Endothelial cell (in vitro differentiated cells): ENCODE data around the gene ANXA11. TPM values are rescaled to one million over a fixed set of nuclear protein-coding genes. Genes with fewer than 3 reads are reported as not detected.

ENCODE experiments used
- DNase-seq: peaks from one replicate; pipeline ENCODE4 v3.0.0; 2021; ENCODE audit warnings: low spot score
- H3K27ac Mint-ChIP-seq: one replicate; pipeline ENCODE4 v1.8.0; 2021; ENCODE audit warnings: mixed read lengths, inconsistent platforms; ENCODE audit not compliant: unreplicated experiment
- H3K27me3 Mint-ChIP-seq: one replicate; pipeline ENCODE4 v1.8.0; 2021; ENCODE audit warnings: mild to moderate bottlenecking, moderate library complexity, mixed read lengths, inconsistent platforms; ENCODE audit not compliant: unreplicated experiment
- H3K36me3 Mint-ChIP-seq: one replicate; pipeline ENCODE4 v1.8.0; 2021; ENCODE audit warnings: mild to moderate bottlenecking, low read depth, mixed read lengths, inconsistent platforms; ENCODE audit not compliant: unreplicated experiment
- H3K4me1 Mint-ChIP-seq: one replicate; pipeline ENCODE4 v1.8.0; 2021; ENCODE audit warnings: mild to moderate bottlenecking, mixed read lengths, inconsistent platforms; ENCODE audit not compliant: unreplicated experiment
- H3K4me3 Mint-ChIP-seq: one replicate; pipeline ENCODE4 v1.8.0; 2021; ENCODE audit warnings: mild to moderate bottlenecking, mixed read lengths, inconsistent platforms; ENCODE audit not compliant: unreplicated experiment
- H3K9me3 Mint-ChIP-seq: one replicate; pipeline ENCODE4 v1.8.0; 2021; ENCODE audit warnings: mixed read lengths, inconsistent platforms; ENCODE audit not compliant: unreplicated experiment
- total RNA-seq: library from RNA; stranded (reverse); fragmentation: NEBNext Ultra II Directional; extraction: Animal tissue kit (Norgen Biotek cat#: 25700); gene quantifications from one replicate; pipeline ENCODE4 v1.2.1, GENCODE V29; 2021; ENCODE audit not compliant: unreplicated experiment
- TF ChIP-seq, protein P1 (sequence below): fragments of 200-600 bp; sonication (generic); IDR thresholded peaks from one replicate; pipeline ENCODE4 v1.5.0; 2021; ENCODE audit warnings: antibody characterized with exemption; ENCODE audit not compliant: unreplicated experiment

ANXA11 gene
- total RNA-seq, 1 donor from 2014 or later, result 133 TPM

- H3K27me3 Mint-ChIP-seq, result peaks cover 3% of the 10 kb centered on the region
Measured at GRCh38 chr10:80185578-80186299, 19.6 kb downstream of the ANXA11 start.

DNA sequence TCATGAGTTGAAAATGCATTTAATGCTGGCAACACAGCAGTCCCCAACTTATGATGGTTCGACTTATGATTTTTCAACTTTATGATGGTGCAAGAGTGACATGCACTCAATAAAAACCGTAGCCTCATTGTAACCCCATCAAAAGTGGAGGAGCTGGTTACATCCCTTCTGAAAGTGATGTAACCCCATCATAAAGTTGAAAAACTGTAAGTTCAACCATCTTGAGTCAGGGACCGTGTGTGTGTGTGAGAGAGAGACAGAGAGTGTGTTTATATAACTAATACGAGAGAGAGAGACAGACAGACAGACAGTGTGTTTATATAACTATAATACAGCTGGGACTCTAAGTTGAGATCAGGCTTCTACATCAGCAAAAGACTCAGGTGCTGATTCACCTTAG lies 21.0 kb downstream of the ANXA11 start:
- H3K9me3 Mint-ChIP-seq, result no peaks in the 10 kb centered on the region
- no peak overlapping the region for H3K27ac Mint-ChIP-seq
- peaks cover 3% of the 10 kb centered on the region for H3K27me3 Mint-ChIP-seq
- TF ChIP-seq, protein P1, sequence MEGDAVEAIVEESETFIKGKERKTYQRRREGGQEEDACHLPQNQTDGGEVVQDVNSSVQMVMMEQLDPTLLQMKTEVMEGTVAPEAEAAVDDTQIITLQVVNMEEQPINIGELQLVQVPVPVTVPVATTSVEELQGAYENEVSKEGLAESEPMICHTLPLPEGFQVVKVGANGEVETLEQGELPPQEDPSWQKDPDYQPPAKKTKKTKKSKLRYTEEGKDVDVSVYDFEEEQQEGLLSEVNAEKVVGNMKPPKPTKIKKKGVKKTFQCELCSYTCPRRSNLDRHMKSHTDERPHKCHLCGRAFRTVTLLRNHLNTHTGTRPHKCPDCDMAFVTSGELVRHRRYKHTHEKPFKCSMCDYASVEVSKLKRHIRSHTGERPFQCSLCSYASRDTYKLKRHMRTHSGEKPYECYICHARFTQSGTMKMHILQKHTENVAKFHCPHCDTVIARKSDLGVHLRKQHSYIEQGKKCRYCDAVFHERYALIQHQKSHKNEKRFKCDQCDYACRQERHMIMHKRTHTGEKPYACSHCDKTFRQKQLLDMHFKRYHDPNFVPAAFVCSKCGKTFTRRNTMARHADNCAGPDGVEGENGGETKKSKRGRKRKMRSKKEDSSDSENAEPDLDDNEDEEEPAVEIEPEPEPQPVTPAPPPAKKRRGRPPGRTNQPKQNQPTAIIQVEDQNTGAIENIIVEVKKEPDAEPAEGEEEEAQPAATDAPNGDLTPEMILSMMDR, result no peak
- H3K36me3 Mint-ChIP-seq, result no peaks in the 10 kb centered on the region
- no peak for DNase-seq
- H3K4me3 Mint-ChIP-seq, result no peak overlapping the region
- peaks cover 4% of the 10 kb centered on the region for H3K4me1 Mint-ChIP-seq

More at GRCh38 chr10:80185578-80186299, 19.6 kb downstream of the ANXA11 start:
- Mint-ChIP-seq H3K27ac (no peak overlapping the region), H3K9me3 (no peaks in the 10 kb centered on the region), H3K36me3 (no peaks in the 10 kb centered on the region), H3K4me3 (no peak overlapping the region), H3K4me1 (peaks cover 8% of the 10 kb centered on the region)
- TF ChIP-seq, protein P1, result no peak
- no peak for DNase-seq

- no peak overlapping the region for H3K27ac Mint-ChIP-seq
- H3K36me3 Mint-ChIP-seq, result no peaks in the 10 kb centered on the region
- TF ChIP-seq, protein P1, result no peak
- H3K9me3 Mint-ChIP-seq, result no peaks in the 10 kb centered on the region
- no peak for DNase-seq
- peaks cover 4% of the 10 kb centered on the region for H3K4me1 Mint-ChIP-seq
- H3K27me3 Mint-ChIP-seq, result peaks cover 3% of the 10 kb centered on the region
- no peak overlapping the region for H3K4me3 Mint-ChIP-seq
Measured at GRCh38 chr10:80183436-80183835, 21.9 kb downstream of the ANXA11 start.

GRCh38 chr10:80182986-80183385 lies 22.4 kb downstream of the ANXA11 start:
- peaks cover 3% of the 10 kb centered on the region for H3K27me3 Mint-ChIP-seq

More at GRCh38 chr10:80182986-80183385, 22.4 kb downstream of the ANXA11 start:
- Mint-ChIP-seq H3K9me3 (no peaks in the 10 kb centered on the region), H3K27ac (no peak overlapping the region), H3K4me1 (peaks cover 1% of the 10 kb centered on the region), H3K4me3 (no peak overlapping the region), H3K36me3 (no peaks in the 10 kb centered on the region)
- no peak for DNase-seq
- TF ChIP-seq, protein P1, result no peak
